Effector memory CD8-positive, alpha-beta T cell (primary cell): Measurements from ENCODE around the gene ZCCHC24.

ENCODE experiments used
- ATAC-seq: fragments of 150-1000 bp; cut with Tn5 transposase; replicated peaks from 2 replicates; pipeline ENCODE4 v1.10.0; 2021; ENCODE audit warnings: mild to moderate bottlenecking, moderate library complexity
- DNase-seq, 3 experiments: peaks; one replicate each; pipeline ENCODE4 v3.0.0; 2021
- H3K27ac Mint-ChIP-seq, 2 donors: one replicate each; pipeline ENCODE4 v1.8.0; 2022; ENCODE audit warnings: mild to moderate bottlenecking in 2 of 2, mixed read lengths in 2 of 2, moderate library complexity in 2 of 2
- H3K27me3 Mint-ChIP-seq, 2 donors: one replicate each; pipeline ENCODE4 v1.8.0; 2022; ENCODE audit warnings: mixed read lengths in 2 of 2
- H3K36me3 Mint-ChIP-seq: one replicate; pipeline ENCODE4 v1.8.0; 2022; ENCODE audit warnings: mild to moderate bottlenecking, moderate library complexity, mixed read lengths; ENCODE audit not compliant: insufficient read depth
- H3K4me1 Mint-ChIP-seq, 2 donors: one replicate each; pipeline ENCODE4 v1.8.0; 2022; ENCODE audit warnings: low read depth in 2 of 2, mixed read lengths in 2 of 2
- H3K4me3 Mint-ChIP-seq, 2 donors: one replicate each; pipeline ENCODE4 v1.8.0; 2022; ENCODE audit warnings: mild to moderate bottlenecking in 2 of 2, mixed read lengths in 2 of 2, moderate library complexity in 2 of 2
- H3K9me3 Mint-ChIP-seq, 2 donors: one replicate each; pipeline ENCODE4 v1.8.0; 2022; ENCODE audit warnings: mixed read lengths in 2 of 2
- total RNA-seq, 9 experiments: gene quantifications; one replicate each; lab custom pipeline; 2026; lab: John Stamatoyannopoulos, UW

ZCCHC24 gene
- 0 to 7.5 (median 3.6) reads per million in 9 experiments for total RNA-seq

DNA sequence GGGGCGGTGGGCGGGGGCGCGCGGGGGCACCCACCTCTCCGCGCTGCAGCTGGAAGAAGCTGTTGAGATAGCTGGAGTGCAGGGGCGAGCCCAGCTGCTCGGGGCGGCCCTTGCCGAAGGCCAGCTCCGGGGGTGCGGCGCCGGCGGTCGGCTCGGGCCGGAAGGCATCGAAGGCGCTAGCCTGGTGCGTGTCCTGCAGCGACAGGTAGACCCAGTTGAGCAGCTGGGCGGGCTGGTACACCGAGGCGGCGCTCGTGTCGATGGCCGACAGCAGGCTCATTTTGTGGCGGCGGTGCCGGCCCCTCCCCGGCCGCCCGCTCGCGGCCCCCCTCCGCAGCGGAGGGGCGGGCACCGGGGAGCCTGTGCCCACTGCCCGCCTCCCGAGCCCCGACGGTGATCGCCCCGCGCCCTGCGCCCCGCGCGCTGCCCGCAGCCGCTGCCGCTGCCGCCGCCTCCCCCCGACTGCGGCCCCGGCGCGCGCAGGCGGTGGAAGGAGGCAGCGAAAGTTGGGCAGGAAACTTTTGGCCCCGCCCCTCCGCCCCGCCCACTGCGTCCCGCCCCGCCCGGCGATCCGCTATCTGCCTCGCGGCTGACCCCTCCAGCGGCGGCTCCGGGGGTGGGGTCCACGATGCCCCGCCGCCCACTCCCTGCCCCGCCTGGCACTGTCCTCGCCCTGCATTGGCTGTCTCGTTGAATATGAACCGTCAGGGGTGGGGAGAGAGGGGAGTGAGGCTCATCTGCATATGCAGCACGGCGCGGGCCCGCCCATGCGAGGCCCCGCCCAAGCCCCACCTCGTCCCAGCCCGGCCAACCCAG is at the start of gene ZCCHC24:
Gene ZCCHC24 (minus strand): TSS at position 464 of the 816 bp plus-strand sequence. CDS start 184 bp downstream, at position 280.
- Mint-ChIP-seq H3K4me3 (peak within 1 kb of the TSS; percentile 89 to 90), H3K27ac (peak within 1 kb of the TSS; percentile 68 to 85), H3K27me3 (no peaks in the 10 kb centered on the region), H3K36me3 (peaks cover 17% of the 10 kb centered on the region), H3K4me1 (peaks cover 22 to 23% of the 10 kb centered on the region in 2 donors), H3K9me3 (no peaks in the 10 kb centered on the region)
- peak; percentile 89 for ATAC-seq
- DNase-seq = peak; percentile 93 to 94 (median 94)

- peaks cover 2% of the 10 kb centered on the region for H3K36me3 Mint-ChIP-seq
- ATAC-seq (no peak), DNase-seq (no peak)
- H3K4me3 Mint-ChIP-seq = no peak overlapping the region
- H3K9me3 Mint-ChIP-seq = no peaks in the 10 kb centered on the region
- no peak overlapping the region for H3K27ac Mint-ChIP-seq
- H3K27me3 Mint-ChIP-seq = peaks cover 15 to 51% of the 10 kb centered on the region in 2 donors
- H3K4me1 Mint-ChIP-seq = peaks cover 5 to 10% of the 10 kb centered on the region in 2 donors
Measured at GRCh38 chr10:79493806-79494205, 48.4 kb upstream of the ZCCHC24 start.

DNA sequence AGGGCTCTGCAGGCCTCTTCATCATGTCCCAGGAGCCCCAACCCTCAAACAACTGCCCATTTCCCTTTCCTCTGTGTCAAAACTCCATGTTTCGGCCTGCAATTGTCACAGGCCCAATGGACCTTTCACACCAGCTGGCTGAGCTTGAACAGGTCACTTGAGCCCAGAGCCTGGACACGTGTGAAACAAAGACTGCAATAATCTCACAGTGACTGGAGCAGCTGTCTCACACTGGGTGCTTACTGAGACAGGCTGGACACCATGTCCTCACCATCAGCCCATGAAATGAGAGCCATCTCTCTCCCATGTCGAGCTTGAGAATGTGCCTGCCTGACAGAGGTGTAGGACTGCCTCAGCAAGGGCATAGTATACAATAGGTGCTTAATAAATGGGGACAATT is 47.4 kb upstream of the ZCCHC24 start:
- no peaks in the 10 kb centered on the region for H3K9me3 Mint-ChIP-seq
- ATAC-seq (no peak), DNase-seq (no peak)
- H3K27me3 Mint-ChIP-seq = peaks cover 5 to 41% of the 10 kb centered on the region in 2 donors
- H3K36me3 Mint-ChIP-seq = no peaks in the 10 kb centered on the region
- H3K4me3 Mint-ChIP-seq = no peak overlapping the region
- peaks cover 5 to 10% of the 10 kb centered on the region in 2 donors for H3K4me1 Mint-ChIP-seq
- no peak overlapping the region for H3K27ac Mint-ChIP-seq

DNA sequence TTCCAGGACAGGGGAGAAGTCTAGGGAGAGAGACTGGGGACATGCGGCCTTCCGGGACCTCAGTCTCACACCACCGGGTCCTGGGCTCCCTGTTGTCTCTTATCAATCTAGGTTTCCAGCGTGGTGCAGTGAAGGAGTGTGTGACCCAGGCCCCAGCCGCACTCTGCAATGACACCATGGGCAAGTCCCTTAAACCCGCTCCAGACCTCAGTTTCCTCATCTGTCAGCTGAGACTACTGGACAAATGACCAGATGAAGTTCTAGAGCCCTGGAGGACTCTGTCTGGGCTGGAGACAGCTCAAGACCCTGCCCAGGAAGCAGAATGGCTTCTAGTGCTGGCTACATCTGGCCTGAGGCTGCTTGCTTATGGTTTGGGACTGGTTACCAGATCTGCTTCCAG is 46.8 kb upstream of the ZCCHC24 start:
- Mint-ChIP-seq H3K9me3 (no peaks in the 10 kb centered on the region), H3K4me1 (peaks cover 5 to 10% of the 10 kb centered on the region in 2 donors), H3K4me3 (no peak overlapping the region), H3K27ac (no peak overlapping the region), H3K36me3 (no peaks in the 10 kb centered on the region), H3K27me3 (peaks cover 0 to 35% of the 10 kb centered on the region in 2 donors)
- no peak for ATAC-seq
- no peak for DNase-seq

GRCh38 chr10:79491143-79491835 is 45.9 kb upstream of the ZCCHC24 start:
- peaks cover 3% of the 10 kb centered on the region for H3K36me3 Mint-ChIP-seq
- peaks cover 0 to 32% of the 10 kb centered on the region in 2 donors for H3K27me3 Mint-ChIP-seq
- DNase-seq (no peak), ATAC-seq (no peak)
- no peak overlapping the region for H3K27ac Mint-ChIP-seq
- peaks cover 5 to 6% of the 10 kb centered on the region in 2 donors for H3K4me1 Mint-ChIP-seq
- H3K9me3 Mint-ChIP-seq = no peaks in the 10 kb centered on the region
- H3K4me3 Mint-ChIP-seq = no peak overlapping the region

- Mint-ChIP-seq H3K4me3 (no peak overlapping the region), H3K9me3 (no peaks in the 10 kb centered on the region), H3K36me3 (peaks cover 3% of the 10 kb centered on the region), H3K27ac (no peak overlapping the region), H3K4me1 (peaks cover 5 to 6% of the 10 kb centered on the region in 2 donors), H3K27me3 (peaks cover 0 to 25% of the 10 kb centered on the region in 2 donors)
- DNase-seq (no peak), ATAC-seq (no peak)
Measured at GRCh38 chr10:79490400-79491142, 45.1 kb upstream of the ZCCHC24 start.

DNA sequence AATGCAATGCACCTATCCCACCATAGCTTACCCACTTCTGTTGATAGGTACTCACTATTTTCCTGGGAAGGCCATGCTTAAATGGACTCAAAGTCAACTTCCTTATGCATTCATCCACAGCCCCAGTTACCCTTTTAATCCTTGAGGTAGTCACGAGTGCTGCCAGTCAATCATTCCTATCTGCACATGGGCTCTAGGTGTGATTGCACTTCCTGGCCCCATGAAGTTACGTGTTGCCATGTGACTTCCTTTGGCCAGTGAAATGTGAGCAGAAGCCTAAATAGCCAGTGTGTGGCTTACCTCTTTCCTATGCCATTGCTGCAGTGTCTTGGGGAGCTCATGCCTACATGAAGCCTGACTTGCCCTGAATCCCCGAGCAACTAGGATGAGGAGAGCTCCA is 43.4 kb upstream of the ZCCHC24 start:
- H3K36me3 Mint-ChIP-seq = peaks cover 3% of the 10 kb centered on the region
- DNase-seq (no peak), ATAC-seq (no peak)
- H3K27me3 Mint-ChIP-seq = peaks cover 0 to 15% of the 10 kb centered on the region in 2 donors
- no peak overlapping the region for H3K4me3 Mint-ChIP-seq
- no peaks in the 10 kb centered on the region for H3K9me3 Mint-ChIP-seq
- H3K27ac Mint-ChIP-seq = no peak overlapping the region
- H3K4me1 Mint-ChIP-seq = no peaks in the 10 kb centered on the region

- Mint-ChIP-seq H3K9me3 (no peaks in the 10 kb centered on the region), H3K27ac (no peak overlapping the region), H3K27me3 (peaks cover 0 to 15% of the 10 kb centered on the region in 2 donors), H3K4me1 (no peaks in the 10 kb centered on the region), H3K36me3 (peaks cover 3% of the 10 kb centered on the region), H3K4me3 (no peak overlapping the region)
- DNase-seq = no peak
- no peak for ATAC-seq
Measured at GRCh38 chr10:79488336-79488735, 42.9 kb upstream of the ZCCHC24 start.

DNA sequence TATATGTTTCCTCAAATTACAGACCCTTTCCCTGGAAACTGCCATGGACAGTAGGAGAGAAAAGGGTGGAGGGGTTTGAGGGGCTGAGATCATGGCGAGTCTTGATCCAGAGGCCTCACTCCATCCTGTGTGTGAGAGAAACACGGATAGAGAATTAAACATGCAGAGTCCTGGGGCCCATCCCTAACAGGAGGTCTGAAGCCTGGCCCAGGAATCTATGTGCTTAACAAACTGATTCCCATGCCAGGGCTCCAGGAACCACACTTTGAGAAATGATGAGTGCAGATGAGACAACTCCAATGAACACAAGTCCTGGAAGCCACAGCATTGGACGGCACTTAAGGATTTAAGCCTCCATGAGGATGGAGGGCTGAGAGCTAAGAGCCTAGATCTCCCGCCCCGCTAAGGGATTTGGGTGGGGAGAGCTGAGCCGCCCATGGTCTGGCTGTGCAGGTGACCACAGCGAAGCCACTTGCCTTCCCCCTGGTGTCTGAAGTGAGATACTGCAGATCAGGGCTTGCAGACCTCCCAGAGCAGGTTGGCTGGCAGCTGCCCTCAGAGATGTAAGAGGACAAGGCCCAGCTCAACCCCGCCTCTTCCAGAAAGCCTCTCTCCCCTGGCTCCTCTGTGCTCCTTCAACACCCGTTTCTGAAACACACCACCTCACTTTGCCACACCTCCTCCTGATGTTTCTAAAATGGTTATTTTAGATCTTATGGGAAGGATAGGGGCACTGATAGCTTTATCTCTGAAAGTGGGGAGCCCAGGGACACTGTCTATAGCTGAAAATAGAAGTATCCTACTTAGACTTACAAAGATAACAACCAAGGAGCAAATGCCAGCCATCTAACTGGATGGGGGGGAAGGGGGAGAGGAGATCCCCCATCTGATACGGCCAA is 42.1 kb upstream of the ZCCHC24 start:
- Mint-ChIP-seq H3K4me1 (no peaks in the 10 kb centered on the region), H3K9me3 (no peaks in the 10 kb centered on the region), H3K27ac (no peak overlapping the region), H3K4me3 (no peak overlapping the region), H3K27me3 (peaks cover 0 to 15% of the 10 kb centered on the region in 2 donors), H3K36me3 (peaks cover 3% of the 10 kb centered on the region)
- DNase-seq (peak in 2 of 3 experiments; percentile 9 to 24), ATAC-seq (peak; percentile 50)

- Mint-ChIP-seq H3K4me3 (no peak overlapping the region), H3K4me1 (no peaks in the 10 kb centered on the region), H3K9me3 (no peaks in the 10 kb centered on the region)
Measured at GRCh38 chr10:79484476-79484875, 39.1 kb upstream of the ZCCHC24 start.

GRCh38 chr10:79483948-79484347 is 38.5 kb upstream of the ZCCHC24 start:
- Mint-ChIP-seq H3K4me1 (no peaks in the 10 kb centered on the region), H3K4me3 (no peak overlapping the region), H3K9me3 (no peaks in the 10 kb centered on the region), H3K27me3 (peaks cover 0 to 6% of the 10 kb centered on the region in 2 donors), H3K36me3 (peaks cover 3% of the 10 kb centered on the region), H3K27ac (no peak overlapping the region)
- ATAC-seq (no peak), DNase-seq (no peak)

More at GRCh38 chr10:79484476-79484875, 39.1 kb upstream of the ZCCHC24 start:
- peaks cover 0 to 6% of the 10 kb centered on the region in 2 donors for H3K27me3 Mint-ChIP-seq
- H3K36me3 Mint-ChIP-seq = peaks cover 3% of the 10 kb centered on the region
- no peak for DNase-seq
- ATAC-seq = no peak
- H3K27ac Mint-ChIP-seq = no peak overlapping the region

- Mint-ChIP-seq H3K4me1 (no peaks in the 10 kb centered on the region), H3K27ac (no peak overlapping the region), H3K4me3 (no peak overlapping the region), H3K9me3 (no peaks in the 10 kb centered on the region), H3K36me3 (peaks cover 3% of the 10 kb centered on the region), H3K27me3 (peaks cover 0 to 6% of the 10 kb centered on the region in 2 donors)
- no peak for DNase-seq
- no peak for ATAC-seq
Measured at GRCh38 chr10:79483299-79483698, 37.9 kb upstream of the ZCCHC24 start.
